IPS DF 4.7 (cell line): Measurements from ENCODE around the gene SPDYE8.
"Not testable (repeated sequence)": the region's sequence is repeated elsewhere in the genome, so short reads cannot be mapped to it uniquely, and the experiment has no call there.

Experiments used
- DNase-seq: peaks from one replicate; pipeline ENCODE4 v3.0.0-alpha.2; 2013; ENCODE audit warnings: low spot score; ENCODE audit errors: extremely low read depth

SPDYE8 gene

GRCh38 chr7:73029666-73030065, at the start of gene SPDYE8:
SPDYE8 (minus strand) TSS chr7:73029766; CDS start chr7:73027966, 1,800 bp downstream.
- DNase-seq, result not testable (repeated sequence)

GRCh38 chr7:73057811-73058210, 28.2 kb upstream of the SPDYE8 start, which contains the start of gene SPDYE11:
SPDYE11 (minus strand) TSS chr7:73057911; CDS start chr7:73056111, 1,800 bp downstream.
- DNase-seq, result not testable (repeated sequence)

- DNase-seq, result not testable (repeated sequence)
Observed at GRCh38 chr7:73006491-73006890, 23.1 kb downstream of the SPDYE8 start.

GRCh38 chr7:73005693-73006447, 23.7 kb downstream of the SPDYE8 start:
- not testable (repeated sequence) for DNase-seq

GRCh38 chr7:73005356-73005692, 24.2 kb downstream of the SPDYE8 start:
- DNase-seq, result not testable (repeated sequence)

GRCh38 chr7:72997887-72998468, 31.6 kb downstream of the SPDYE8 start:
- not testable (repeated sequence) for DNase-seq

- DNase-seq, result not testable (repeated sequence)
Observed at GRCh38 chr7:72997447-72997846, 32.1 kb downstream of the SPDYE8 start.

- not testable (repeated sequence) for DNase-seq
Observed at GRCh38 chr7:72995484-72995883, 34.1 kb downstream of the SPDYE8 start.

GRCh38 chr7:72990146-72990913, 39.2 kb downstream of the SPDYE8 start:
- not testable (repeated sequence) for DNase-seq

GRCh38 chr7:72982084-72982483, 47.5 kb downstream of the SPDYE8 start:
- DNase-seq, result not testable (repeated sequence)

GRCh38 chr7:72980382-72980781, 49.2 kb downstream of the SPDYE8 start:
- DNase-seq, result not testable (repeated sequence)

GRCh38 chr7:72976434-72976833, 53.1 kb downstream of the SPDYE8 start:
- DNase-seq, result not testable (repeated sequence)

- not testable (repeated sequence) for DNase-seq
Observed at GRCh38 chr7:72975656-72976286, 53.8 kb downstream of the SPDYE8 start.

GRCh38 chr7:72974781-72975180, 54.8 kb downstream of the SPDYE8 start:
- DNase-seq, result not testable (repeated sequence)

- DNase-seq, result not testable (repeated sequence)
Observed at GRCh38 chr7:72971505-72971904, 58.1 kb downstream of the SPDYE8 start.
